ENCODE measurements around the gene ACVR1B.

DNA sequence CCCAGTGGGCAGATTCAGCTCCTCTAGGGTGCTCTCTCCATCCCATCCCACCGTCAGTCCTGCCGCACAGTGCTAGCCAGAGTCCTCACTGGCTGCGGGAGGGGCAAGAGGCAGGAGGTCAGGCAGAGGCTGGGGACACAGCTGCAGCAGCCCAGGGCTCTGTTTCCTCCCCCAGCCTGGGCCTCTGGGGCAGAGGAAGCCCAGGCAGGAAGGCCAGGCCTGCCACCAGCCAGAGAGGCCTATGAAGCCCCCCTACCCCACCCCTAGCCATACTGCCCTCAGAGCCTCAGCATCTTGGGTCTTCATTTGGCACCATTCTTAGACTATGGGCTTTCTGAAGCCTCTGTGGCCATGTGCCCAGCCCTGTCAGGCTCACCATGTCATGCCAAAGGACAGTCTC, 40.8 kb upstream of the ACVR1B start:
- TF ChIP-seq, protein P1, sequence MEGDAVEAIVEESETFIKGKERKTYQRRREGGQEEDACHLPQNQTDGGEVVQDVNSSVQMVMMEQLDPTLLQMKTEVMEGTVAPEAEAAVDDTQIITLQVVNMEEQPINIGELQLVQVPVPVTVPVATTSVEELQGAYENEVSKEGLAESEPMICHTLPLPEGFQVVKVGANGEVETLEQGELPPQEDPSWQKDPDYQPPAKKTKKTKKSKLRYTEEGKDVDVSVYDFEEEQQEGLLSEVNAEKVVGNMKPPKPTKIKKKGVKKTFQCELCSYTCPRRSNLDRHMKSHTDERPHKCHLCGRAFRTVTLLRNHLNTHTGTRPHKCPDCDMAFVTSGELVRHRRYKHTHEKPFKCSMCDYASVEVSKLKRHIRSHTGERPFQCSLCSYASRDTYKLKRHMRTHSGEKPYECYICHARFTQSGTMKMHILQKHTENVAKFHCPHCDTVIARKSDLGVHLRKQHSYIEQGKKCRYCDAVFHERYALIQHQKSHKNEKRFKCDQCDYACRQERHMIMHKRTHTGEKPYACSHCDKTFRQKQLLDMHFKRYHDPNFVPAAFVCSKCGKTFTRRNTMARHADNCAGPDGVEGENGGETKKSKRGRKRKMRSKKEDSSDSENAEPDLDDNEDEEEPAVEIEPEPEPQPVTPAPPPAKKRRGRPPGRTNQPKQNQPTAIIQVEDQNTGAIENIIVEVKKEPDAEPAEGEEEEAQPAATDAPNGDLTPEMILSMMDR (tag by site-specific recombination; IDR thresholded peaks at IDR 0.05), result no peak
- TF ChIP-seq ZNF274 (IDR thresholded peaks at IDR 0.05; ENCODE audit: low read length) (no peak), ZNF274 (tag by site-specific recombination; IDR thresholded peaks at IDR 0.05; ENCODE audit: borderline replicate concordance) (no peak), ZNF701 (tag by site-specific recombination; IDR thresholded peaks at IDR 0.05) (no peak), ZNF776 (tag by site-specific recombination; IDR thresholded peaks at IDR 0.05; ENCODE audit: borderline replicate concordance) (no peak)
- TF ChIP-seq, protein P2, sequence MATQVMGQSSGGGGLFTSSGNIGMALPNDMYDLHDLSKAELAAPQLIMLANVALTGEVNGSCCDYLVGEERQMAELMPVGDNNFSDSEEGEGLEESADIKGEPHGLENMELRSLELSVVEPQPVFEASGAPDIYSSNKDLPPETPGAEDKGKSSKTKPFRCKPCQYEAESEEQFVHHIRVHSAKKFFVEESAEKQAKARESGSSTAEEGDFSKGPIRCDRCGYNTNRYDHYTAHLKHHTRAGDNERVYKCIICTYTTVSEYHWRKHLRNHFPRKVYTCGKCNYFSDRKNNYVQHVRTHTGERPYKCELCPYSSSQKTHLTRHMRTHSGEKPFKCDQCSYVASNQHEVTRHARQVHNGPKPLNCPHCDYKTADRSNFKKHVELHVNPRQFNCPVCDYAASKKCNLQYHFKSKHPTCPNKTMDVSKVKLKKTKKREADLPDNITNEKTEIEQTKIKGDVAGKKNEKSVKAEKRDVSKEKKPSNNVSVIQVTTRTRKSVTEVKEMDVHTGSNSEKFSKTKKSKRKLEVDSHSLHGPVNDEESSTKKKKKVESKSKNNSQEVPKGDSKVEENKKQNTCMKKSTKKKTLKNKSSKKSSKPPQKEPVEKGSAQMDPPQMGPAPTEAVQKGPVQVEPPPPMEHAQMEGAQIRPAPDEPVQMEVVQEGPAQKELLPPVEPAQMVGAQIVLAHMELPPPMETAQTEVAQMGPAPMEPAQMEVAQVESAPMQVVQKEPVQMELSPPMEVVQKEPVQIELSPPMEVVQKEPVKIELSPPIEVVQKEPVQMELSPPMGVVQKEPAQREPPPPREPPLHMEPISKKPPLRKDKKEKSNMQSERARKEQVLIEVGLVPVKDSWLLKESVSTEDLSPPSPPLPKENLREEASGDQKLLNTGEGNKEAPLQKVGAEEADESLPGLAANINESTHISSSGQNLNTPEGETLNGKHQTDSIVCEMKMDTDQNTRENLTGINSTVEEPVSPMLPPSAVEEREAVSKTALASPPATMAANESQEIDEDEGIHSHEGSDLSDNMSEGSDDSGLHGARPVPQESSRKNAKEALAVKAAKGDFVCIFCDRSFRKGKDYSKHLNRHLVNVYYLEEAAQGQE (tag by site-specific recombination; IDR thresholded peaks at IDR 0.05), result no peak

Measured in HEK293 (cell line).